Right cardiac atrium (tissue), 5 donors: ENCODE results near the gene DPH1. TPM values are rescaled to one million over a fixed set of nuclear protein-coding genes. Genes with fewer than 3 reads are reported as not detected.

Experiments
- ATAC-seq, 2 donors: fragments of 200-7000 bp; cut with Tn5 transposase; one replicate each; pipeline versions ENCODE4 v1.8.0 to v1.9.1; 2020; ENCODE audit warnings: moderate library complexity in 2 of 2, mild to moderate bottlenecking in 1 of 2
- DNase-seq, 3 donors: peaks; one replicate each; pipeline ENCODE4 v3.0.0-alpha.2; 2020
- H3K27ac ChIP-seq: one replicate; pipeline ENCODE4 v1.5.1; 2013; ENCODE audit warnings: mild to moderate bottlenecking, low read length, control low read depth, moderate library complexity
- H3K27me3 ChIP-seq: one replicate; pipeline ENCODE4 v1.6.1; 2013; ENCODE audit not compliant: control insufficient read depth, insufficient read depth
- H3K4me1 ChIP-seq: one replicate; pipeline ENCODE4 v1.6.1; 2013; ENCODE audit warnings: low read length; ENCODE audit not compliant: control insufficient read depth, insufficient read depth
- H3K4me3 ChIP-seq: one replicate; pipeline ENCODE4 v1.5.1; 2013; ENCODE audit warnings: low read length, control low read depth
- H3K9me3 ChIP-seq: one replicate; pipeline ENCODE4 v1.6.1; 2013; ENCODE audit warnings: low read length; ENCODE audit not compliant: control insufficient read depth
- WGBS: extraction: QIAGEN DNeasy Blood & Tissue Kit; methylation state at CpG from one replicate; pipeline ENCODE4 v1.1.7; 2013; 5-methylcytosine and 5-hydroxymethylcytosine counted together
- intact Hi-C, 4 donors: fragments of 100-400 bp; cut with DNase I; formaldehyde crosslinking; loops; one replicate each; pipeline versions ENCODE4 v1.11.0 to v1.14.0; 2022 to 2023
- polyA plus RNA-seq: library from polyadenylated mRNA; stranded (reverse); fragments of 200-250 nt; gene quantifications from one replicate; pipeline ENCODE4 v1.2.3, GENCODE V29; 2013
- total RNA-seq, 4 donors: library from RNA; stranded (reverse); fragmentation: NEBNext Ultra II Directional; extraction: Animal tissue kit (Norgen Biotek cat#: 25700); gene quantifications; one replicate each; pipeline ENCODE4 v1.2.1, GENCODE V29; 2021
- donor health status: healthy with polysubstance abuse.
- donor health status: DM: no; HTN: yes; CAD: no.
- donor health status: DM: no; HTN: no; CAD: no.
- donor health status: DM: no; HTN: yes; CAD: no; lungs with severe emphysema.
- donor health status: DM: yes; HTN: yes; CAD: no.

The DPH1 gene
- total and polyA plus RNA-seq, 5 donors = 20.5 to 30.7 (median 27.4) TPM

- peak overlapping the region; percentile 81 for H3K4me3 ChIP-seq
- intact Hi-C loops = loop anchor here in 2 of 4 donors (2.0 to 5.0 kb wide), 2 partner anchors 33 to 184 kb away; no protein-coding TSS in a partner anchor
- H3K9me3 ChIP-seq = no peaks in the 10 kb centered on the region
- DNase-seq = peak in 2 of 3 donors; percentile 75 to 77
- H3K27ac ChIP-seq = peak overlapping the region; percentile 9
- 21% methylated on average over 98 of the region's 98 CpGs for WGBS
- no peaks in the 10 kb centered on the region for H3K27me3 ChIP-seq
- ATAC-seq = no peak
- H3K4me1 ChIP-seq = peaks cover 2% of the 10 kb centered on the region
Measured at GRCh38 chr17:2057760-2058585, 28.0 kb downstream of the DPH1 start.

- peaks cover 2% of the 10 kb centered on the region for H3K4me1 ChIP-seq
- ATAC-seq = peak; percentile 3 to 21
- peak; percentile 80 to 94 (median 93) for DNase-seq
Measured at GRCh38 chr17:2058586-2059546, 28.9 kb downstream of the DPH1 start.

GRCh38 chr17:2059547-2060384 lies 29.8 kb downstream of the DPH1 start:
- 50% methylated on average over 21 of the region's 21 CpGs for WGBS
- DNase-seq (no peak), ATAC-seq (no peak)
- Histone ChIP-seq H3K4me1 (peaks cover 2% of the 10 kb centered on the region), H3K27ac (peak overlapping the region; percentile 90), H3K27me3 (no peaks in the 10 kb centered on the region), H3K4me3 (peak overlapping the region; percentile 81), H3K9me3 (no peaks in the 10 kb centered on the region)
- intact Hi-C loops = loop anchor here in 3 of 4 donors (2.0 to 10.0 kb wide), 4 partner anchors 31 to 183 kb away; no protein-coding TSS in a partner anchor

More at GRCh38 chr17:2058586-2059546, 28.9 kb downstream of the DPH1 start:
- Histone ChIP-seq H3K27ac (peak overlapping the region; percentile 90), H3K27me3 (no peaks in the 10 kb centered on the region), H3K9me3 (no peaks in the 10 kb centered on the region), H3K4me3 (peak overlapping the region; percentile 81)
- intact Hi-C loops = loop anchor here in 2 of 4 donors (2.0 to 5.0 kb wide), 2 partner anchors 32 to 183 kb away; no protein-coding TSS in a partner anchor
- WGBS = 13% methylated on average over 78 of the region's 78 CpGs

GRCh38 chr17:2060385-2060658 lies 30.4 kb downstream of the DPH1 start:
- intact Hi-C loops = loop anchor here in 2 of 4 donors (5.0 to 10.0 kb wide), 2 partner anchors 64 to 117 kb away; no protein-coding TSS in a partner anchor
- Histone ChIP-seq H3K4me3 (no peak overlapping the region), H3K27ac (peak overlapping the region; percentile 90), H3K27me3 (no peaks in the 10 kb centered on the region), H3K4me1 (peaks cover 2% of the 10 kb centered on the region), H3K9me3 (no peaks in the 10 kb centered on the region)
- ATAC-seq (no peak), DNase-seq (no peak)
- WGBS = 49% methylated on average over 6 of the region's 6 CpGs

GRCh38 chr17:2060681-2061440 lies 30.9 kb downstream of the DPH1 start:
- no peaks in the 10 kb centered on the region for H3K27me3 ChIP-seq
- H3K4me1 ChIP-seq = peaks cover 2% of the 10 kb centered on the region
- H3K4me3 ChIP-seq = no peak overlapping the region
- H3K27ac ChIP-seq = peak overlapping the region; percentile 90
- WGBS = 50% methylated on average over 21 of the region's 21 CpGs
- ATAC-seq (peak; percentile 12 to 13), DNase-seq (peak; percentile 64 to 86 (median 82))
- no peaks in the 10 kb centered on the region for H3K9me3 ChIP-seq
- intact Hi-C loops = loop anchor here in 2 of 4 donors (5.0 to 10.0 kb wide), 2 partner anchors 64 to 116 kb away; no protein-coding TSS in a partner anchor

GRCh38 chr17:2061441-2061958 lies 31.5 kb downstream of the DPH1 start:
- Histone ChIP-seq H3K4me1 (peaks cover 3% of the 10 kb centered on the region), H3K9me3 (no peaks in the 10 kb centered on the region), H3K27me3 (no peaks in the 10 kb centered on the region), H3K27ac (peak overlapping the region; percentile 90), H3K4me3 (no peak overlapping the region)
- WGBS = 60% methylated on average over 17 of the region's 17 CpGs
- peak in 1 of 2 donors; percentile 0 for ATAC-seq
- peak in 1 of 3 donors; percentile 63 for DNase-seq
- intact Hi-C loops = loop anchor here in 2 of 4 donors (5.0 to 10.0 kb wide), 2 partner anchors 63 to 116 kb away; no protein-coding TSS in a partner anchor

- peak in 1 of 2 donors; percentile 2 for ATAC-seq
Measured at GRCh38 chr17:2062571-2063183, 32.7 kb downstream of the DPH1 start.

GRCh38 chr17:2063261-2064146 lies 33.6 kb downstream of the DPH1 start:
- ATAC-seq (peak; percentile 5 to 24), DNase-seq (peak; percentile 78 to 84 (median 78))
- peak overlapping the region; percentile 68 for H3K27ac ChIP-seq
- H3K9me3 ChIP-seq = no peaks in the 10 kb centered on the region
- WGBS = 45% methylated on average over 16 of the region's 16 CpGs
- no peaks in the 10 kb centered on the region for H3K27me3 ChIP-seq
- H3K4me1 ChIP-seq = peaks cover 13% of the 10 kb centered on the region
- no peak overlapping the region for H3K4me3 ChIP-seq
- intact Hi-C loops = loop anchor here in 2 of 4 donors (5.0 to 10.0 kb wide), 2 partner anchors 61 to 114 kb away; no protein-coding TSS in a partner anchor

More at GRCh38 chr17:2062571-2063183, 32.7 kb downstream of the DPH1 start:
- intact Hi-C loops = loop anchor here in 2 of 4 donors (5.0 to 10.0 kb wide), 2 partner anchors 62 to 115 kb away; no protein-coding TSS in a partner anchor
- no peak overlapping the region for H3K4me3 ChIP-seq
- H3K4me1 ChIP-seq = peaks cover 8% of the 10 kb centered on the region
- H3K27ac ChIP-seq = peak overlapping the region; percentile 67
- WGBS = 34% methylated on average over 11 of the region's 11 CpGs
- peak; percentile 31 to 79 (median 75) for DNase-seq
- no peaks in the 10 kb centered on the region for H3K27me3 ChIP-seq
- no peaks in the 10 kb centered on the region for H3K9me3 ChIP-seq
